COR-L47 (cell line): ENCODE measurements around the gene RAD51B.
"Not testable (repeated sequence)": the region's sequence is repeated elsewhere in the genome, so short reads cannot be mapped to it uniquely, and the experiment has no call there.

Experiments used
- DNase-seq: peaks from one replicate; lab custom pipeline; 2025; lab: John Stamatoyannopoulos, UW

Gene RAD51B

GRCh38 chr14:68688872-68689371 lies 869.3 kb downstream of the RAD51B start:
- DNase-seq, result no peak

GRCh38 chr14:68689511-68689910 lies 869.9 kb downstream of the RAD51B start:
- DNase-seq, result no peak

- no peak for DNase-seq
These were observed 870.7 kb downstream of the RAD51B start for GRCh38 chr14:68690089-68690958.

DNA sequence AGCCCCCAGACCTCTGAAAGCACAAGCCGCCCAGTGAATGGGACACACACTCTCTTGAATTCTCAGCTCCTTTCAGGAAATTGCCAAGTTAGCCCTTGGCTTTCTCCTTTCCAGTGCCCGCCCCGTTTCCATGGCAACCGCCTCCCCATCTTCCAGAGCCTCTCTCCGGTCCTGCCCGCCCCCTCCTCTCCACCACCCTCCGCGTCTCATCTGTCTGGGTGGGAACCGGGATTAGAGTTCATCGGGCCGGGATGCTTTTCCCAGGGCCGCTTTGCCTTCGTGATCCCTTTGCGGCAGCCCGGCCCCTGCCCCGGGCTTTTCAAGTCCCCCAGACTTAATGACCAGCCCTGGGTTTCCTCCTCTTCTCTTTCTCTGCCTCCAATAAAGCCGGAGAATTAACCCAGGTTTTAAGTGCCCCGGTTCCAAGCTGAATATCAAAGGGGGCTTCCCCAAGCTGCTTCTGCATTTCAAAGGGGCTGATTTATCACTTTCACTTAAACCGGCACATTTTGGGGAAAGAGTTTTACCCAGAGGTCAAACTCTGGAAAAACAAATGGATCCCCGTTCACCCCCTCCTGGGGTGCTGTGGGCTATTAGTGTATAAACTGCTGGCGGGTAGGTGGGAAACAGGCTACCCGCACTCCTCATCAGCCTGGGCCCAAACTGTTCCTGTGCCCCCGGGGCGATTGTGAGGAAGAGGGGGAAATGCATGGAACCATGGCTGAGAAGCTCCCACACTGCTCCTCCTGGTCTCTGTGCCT lies 871.6 kb downstream of the RAD51B start:
- no peak for DNase-seq

DNA sequence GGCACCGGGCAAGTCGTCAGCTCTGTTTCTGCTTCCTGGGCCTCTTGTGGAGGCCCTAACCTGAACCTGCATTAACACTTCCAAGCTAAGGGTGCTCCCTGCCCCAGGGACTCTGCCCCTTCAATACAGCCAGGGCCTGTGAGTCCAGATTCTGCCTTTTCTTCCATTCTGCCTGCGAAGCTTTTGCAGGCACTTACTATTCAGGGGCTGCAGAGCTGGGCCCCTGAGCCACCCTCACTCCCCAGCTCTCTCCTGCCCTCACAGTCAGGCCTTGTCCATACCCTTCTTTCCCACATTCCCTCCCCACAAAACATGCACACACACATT lies 872.2 kb downstream of the RAD51B start:
- no peak for DNase-seq

- DNase-seq, result no peak
These were observed 872.6 kb downstream of the RAD51B start for GRCh38 chr14:68692216-68692615.

DNA sequence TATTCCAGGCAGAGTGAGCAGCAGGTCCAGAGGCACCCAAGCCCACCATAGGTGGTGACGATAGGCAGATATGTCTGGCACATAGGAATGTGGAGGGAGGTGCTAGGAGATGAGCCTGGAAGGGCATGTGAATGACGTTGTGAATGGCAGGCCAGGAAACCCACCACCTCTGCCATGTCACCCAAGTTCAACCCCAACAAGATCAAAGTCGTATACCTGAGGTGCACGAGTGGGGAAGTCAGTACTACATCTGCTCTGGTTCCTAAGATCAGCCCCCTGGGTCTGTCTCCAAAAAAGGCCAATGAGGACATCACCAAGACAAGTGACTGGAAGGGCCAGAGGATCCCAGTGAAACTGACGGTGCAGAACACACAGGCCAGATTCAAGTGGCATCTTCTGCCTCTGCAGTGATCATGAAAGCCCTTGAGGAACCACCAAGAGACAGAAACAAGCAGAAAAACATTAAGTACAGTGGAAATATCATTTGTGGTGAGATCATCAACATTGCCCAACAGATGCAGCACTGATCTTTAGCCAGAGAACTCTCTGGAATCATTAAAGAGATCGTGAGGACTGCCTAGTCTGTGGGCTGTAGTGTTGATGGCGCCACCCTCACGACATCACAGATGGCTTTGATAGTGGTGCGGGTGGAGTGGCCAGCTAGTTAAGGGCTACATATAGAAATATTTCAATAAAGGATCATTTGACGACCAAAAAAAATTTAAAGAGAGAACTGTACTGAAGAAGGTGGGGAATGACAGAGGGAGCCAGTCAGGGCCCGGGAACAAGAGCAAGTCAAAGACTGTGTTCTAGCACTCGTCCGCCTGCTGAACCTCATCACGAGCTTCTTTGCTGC lies 873.6 kb downstream of the RAD51B start:
- no peak for DNase-seq

GRCh38 chr14:68693926-68694325 lies 874.3 kb downstream of the RAD51B start:
- DNase-seq, result no peak

GRCh38 chr14:68694516-68695235 lies 875.1 kb downstream of the RAD51B start:
- no peak for DNase-seq

GRCh38 chr14:68695326-68695768 lies 875.8 kb downstream of the RAD51B start:
- no peak for DNase-seq

DNA sequence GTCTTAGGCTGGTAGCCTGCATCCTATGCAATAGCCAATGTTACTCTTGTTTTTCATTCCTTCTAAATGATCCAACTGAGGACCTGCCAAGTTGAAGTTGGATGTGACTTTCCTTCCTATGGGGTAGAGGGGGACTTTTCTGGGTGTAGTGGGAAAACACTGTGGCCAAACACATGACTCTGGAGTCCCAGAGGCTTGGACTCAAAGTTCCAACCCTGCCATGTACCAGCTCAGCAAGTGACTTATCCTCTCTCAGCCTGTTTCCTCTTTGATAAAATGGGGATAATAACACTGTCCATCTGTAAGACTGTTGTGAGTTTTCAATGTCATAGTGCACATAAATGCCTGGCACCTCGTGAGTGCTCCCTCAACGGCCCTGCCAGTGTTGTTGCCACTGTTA lies 876.3 kb downstream of the RAD51B start:
- no peak for DNase-seq

DNA sequence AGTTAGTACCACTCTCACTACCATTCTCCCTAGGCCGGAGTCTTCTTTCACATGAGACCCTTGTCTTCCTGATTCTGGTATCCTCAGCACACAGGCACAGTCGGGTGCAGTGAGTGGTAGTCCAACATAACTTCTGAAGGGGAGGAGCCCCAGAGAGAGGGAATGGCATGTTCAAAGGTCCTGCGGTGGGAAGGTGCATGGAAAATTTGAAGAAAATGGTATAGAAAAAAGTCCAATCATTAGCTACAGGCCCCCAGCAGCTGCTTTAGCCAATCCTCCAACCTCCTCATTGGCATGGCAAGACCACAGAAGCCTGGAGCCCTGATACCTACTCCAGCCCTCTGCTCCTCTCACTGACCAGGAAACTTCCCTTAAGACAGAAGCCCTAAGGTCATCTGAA lies 876.7 kb downstream of the RAD51B start:
- no peak for DNase-seq

- DNase-seq, result no peak
These were observed 877.3 kb downstream of the RAD51B start for GRCh38 chr14:68696721-68697495.

DNA sequence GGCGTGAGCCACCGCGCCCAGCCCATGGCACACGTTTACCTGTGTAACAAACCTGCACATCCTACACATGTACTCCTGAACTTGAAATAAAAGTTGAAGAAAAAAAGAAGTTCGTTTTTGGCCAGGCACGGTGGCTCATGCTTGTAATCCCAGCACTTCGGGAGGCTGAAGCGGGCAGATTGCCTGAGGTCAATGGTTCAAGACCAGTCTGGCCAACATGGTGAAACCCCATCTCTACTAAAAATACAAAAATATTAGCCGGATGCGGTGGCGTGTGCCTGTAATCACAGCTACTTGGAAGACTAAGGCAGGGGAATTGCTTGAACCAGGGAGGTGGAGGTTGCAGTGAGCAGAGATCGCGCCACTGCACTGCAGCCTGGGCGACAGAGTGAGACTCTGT lies 879.2 kb downstream of the RAD51B start:
- DNase-seq, result not testable (repeated sequence)

DNA sequence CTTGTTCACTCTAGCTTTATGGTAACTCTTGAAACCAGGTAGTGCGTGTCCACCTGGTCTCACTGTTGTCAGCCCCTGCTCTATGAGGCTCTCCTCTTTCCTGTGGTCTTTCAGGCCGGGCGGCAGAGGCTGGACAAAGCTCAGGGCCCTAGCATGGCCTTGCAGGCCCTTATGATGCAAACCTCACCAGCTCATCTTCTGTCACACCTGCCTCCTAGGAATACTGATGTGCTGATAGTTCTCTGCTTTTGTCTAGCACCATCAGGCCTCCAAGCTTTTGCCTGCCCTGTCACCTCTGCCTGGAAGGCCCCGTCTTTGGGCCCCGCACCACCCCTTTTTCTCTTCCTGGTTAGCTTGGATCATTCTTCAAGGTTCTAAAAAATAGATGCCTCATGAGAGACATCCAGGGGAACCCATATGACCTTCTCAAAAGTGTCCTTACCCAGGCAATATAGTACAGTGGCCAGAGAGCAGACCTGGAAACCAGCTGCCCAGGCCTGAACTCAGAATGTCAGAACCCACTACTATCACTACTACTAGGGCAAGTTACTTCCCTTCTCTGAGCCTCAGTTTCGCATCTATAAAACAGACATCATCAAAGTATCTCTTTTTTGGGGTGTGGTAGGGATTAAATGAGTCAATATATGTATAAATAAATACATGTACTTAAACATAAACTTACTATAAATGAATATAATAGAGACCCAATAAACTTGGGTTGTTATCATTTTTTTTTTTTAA lies 881.6 kb downstream of the RAD51B start:
- no peak for DNase-seq

DNA sequence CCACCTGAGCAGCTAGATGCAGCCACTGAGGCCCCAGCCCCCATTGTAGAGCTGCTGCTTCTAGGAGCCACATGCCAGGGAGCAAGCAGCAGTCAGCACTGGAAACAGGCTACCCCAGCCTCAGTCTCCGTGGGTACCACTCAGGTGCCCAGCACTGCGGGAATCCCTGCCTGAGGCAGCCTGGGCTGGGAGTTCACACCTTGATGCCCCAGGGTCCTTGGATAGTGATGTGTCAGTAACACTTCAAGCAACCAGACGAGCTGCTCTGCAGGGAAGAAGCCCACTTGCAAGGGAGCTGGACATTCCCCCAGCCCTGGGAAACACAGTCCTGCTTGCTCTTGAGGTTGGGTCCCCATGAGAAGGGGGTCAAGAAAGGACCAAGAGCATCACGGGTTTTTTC lies 882.6 kb downstream of the RAD51B start:
- DNase-seq, result no peak

DNA sequence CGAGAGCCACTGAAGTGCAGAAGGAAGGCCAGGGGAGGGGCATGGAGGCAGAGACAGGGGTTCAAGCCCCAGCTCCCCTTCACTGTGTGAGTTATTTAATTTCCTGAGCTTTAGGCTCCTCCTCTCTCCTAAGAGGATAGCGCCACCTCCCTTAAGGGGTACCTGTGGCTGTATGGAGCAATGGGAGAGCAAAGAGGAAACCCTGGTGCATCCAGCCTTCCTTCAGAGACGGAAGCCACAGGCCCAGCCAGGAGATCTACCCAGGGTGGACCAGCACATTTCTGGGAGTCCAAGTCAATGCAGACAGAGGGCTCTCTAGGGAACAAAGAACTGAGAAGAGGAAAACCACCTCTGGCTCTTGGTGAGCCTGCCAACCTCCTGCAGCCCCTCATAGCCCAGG lies 883.0 kb downstream of the RAD51B start:
- DNase-seq, result no peak

DNA sequence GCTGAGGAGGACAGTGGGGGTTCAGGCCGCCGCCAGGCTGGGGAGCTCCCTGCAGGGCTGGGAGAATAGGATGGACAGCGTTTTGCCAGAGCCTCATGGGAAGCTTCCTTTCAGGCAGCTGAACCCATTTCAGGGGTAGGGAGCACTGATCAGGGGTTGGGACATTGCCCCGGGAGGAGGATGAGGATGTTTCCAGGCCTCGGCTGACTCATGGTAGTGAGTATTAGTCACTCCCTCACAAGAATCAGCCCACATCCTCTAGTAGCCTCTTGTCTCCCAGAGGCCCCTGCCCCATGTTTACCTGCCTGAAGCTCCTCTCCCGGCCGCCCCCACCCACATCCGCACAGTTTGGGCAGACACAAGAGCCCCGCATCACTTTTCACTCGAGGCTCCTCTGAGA lies 883.5 kb downstream of the RAD51B start:
- DNase-seq, result no peak

GRCh38 chr14:68704736-68705720 lies 885.4 kb downstream of the RAD51B start:
- DNase-seq, result no peak
